Measurements from ENCODE around the gene SPTBN1.

GRCh38 chr2:54461261-54461660, 5.1 kb downstream of the SPTBN1 start:
- TF ChIP-seq CTCF (conservative IDR thresholded peaks at IDR 0.05; ENCODE audit: low read length) (no peak), EZH2phosphoT487 (IDR thresholded peaks at IDR 0.05; ENCODE audit: borderline replicate concordance, low read depth, low read length) (no peak)

Data from OCI-LY7 (cell line).